GM12878 (cell line): ENCODE data around the gene MRPL20. TPM values are rescaled to one million over a fixed set of nuclear protein-coding genes. Genes with fewer than 3 reads are reported as not detected.

Experiments
- ATAC-seq: fragments of 200-7000 bp; cut with Tn5 transposase; 3 replicates; pipeline ENCODE4 v1.9.1; 2020; ENCODE audit warnings: mild to moderate bottlenecking, moderate library complexity
- BruUV-seq: library from RNA; stranded (reverse); fragments of 400-500 nt; replicated peaks from 2 replicates; lab custom pipeline; 2021; lab: Mats Ljungman, UMichigan
- CTCF ChIA-PET: fragments of 300-600 bp; sonication (Branson Sonifier 250); formaldehyde crosslinking; extraction: SDS; loops from one replicate; lab custom pipeline; 2021; ENCODE audit warnings: inconsistent platforms; lab: Yijun Ruan, JAX
- POLR2A ChIA-PET: fragments of 350-600 bp; formaldehyde crosslinking; extraction: SDS; loops from one replicate; lab custom pipeline; 2021; ENCODE audit warnings: inconsistent platforms; lab: Charles Lee
- RAD21 ChIA-PET: fragments of 300-600 bp; sonication (Branson Sonifier 250); formaldehyde crosslinking; loops from one replicate; lab custom pipeline; 2023; ENCODE audit warnings: antibody characterized with exemption; ENCODE audit not compliant: unreplicated experiment; lab: Charles Lee
- SMC1A ChIA-PET: fragments of 300-600 bp; sonication (Branson Sonifier 250); formaldehyde crosslinking; loops from one replicate; lab custom pipeline; 2023; ENCODE audit not compliant: unreplicated experiment, uncharacterized antibody; lab: Charles Lee
- DNase-seq: peaks from one replicate; pipeline ENCODE4 v3.0.0-alpha.2; 2011; ENCODE audit warnings: low read depth, low spot score
- FAIRE-seq: peaks from 3 replicates; lab custom pipeline; 2011; peaks lifted over from hg19 to GRCh38; lab: Jason Lieb, UNC
- H2AFZ ChIP-seq: 2 replicates; pipeline ENCODE4 v1.6.0; 2011; ENCODE audit warnings: low read depth, low read length, control low read depth; ENCODE audit not compliant: control insufficient read depth
- H3K27ac ChIP-seq: 2 replicates; pipeline ENCODE4 v1.5.1; 2011; ENCODE audit warnings: control low read depth; ENCODE audit not compliant: control insufficient read depth, insufficient read depth
- H3K27me3 ChIP-seq, 2 experiments: replicated peaks in 1 of 2; 2 replicates each; pipeline versions ENCODE4 v1.6.0 to v1.6.1; 2011; ENCODE audit warnings: low read length in 1 of 2; ENCODE audit not compliant: control insufficient read depth in 2 of 2, insufficient read depth in 2 of 2
- H3K36me3 ChIP-seq, 2 experiments: 2 replicates each; pipeline ENCODE4 v1.5.1; 2011; ENCODE audit warnings: low read length in 1 of 2; ENCODE audit not compliant: control insufficient read depth in 2 of 2, insufficient read depth in 2 of 2
- H3K4me1 ChIP-seq: 2 replicates; pipeline ENCODE4 v1.6.1; 2011; ENCODE audit warnings: mild to moderate bottlenecking, low read length, moderate library complexity, mixed read lengths; ENCODE audit not compliant: control insufficient read depth, insufficient read depth
- H3K4me2 ChIP-seq: 2 replicates; pipeline ENCODE4 v1.6.0; 2011; ENCODE audit warnings: control low read depth; ENCODE audit not compliant: control insufficient read depth, insufficient read depth
- H3K4me3 ChIP-seq: fragments of 200-600 bp; sonication (generic); 2 replicates; pipeline ENCODE4 v1.5.1; 2016
- H3K79me2 ChIP-seq: 2 replicates; pipeline ENCODE4 v1.6.0; 2011; ENCODE audit warnings: low read length; ENCODE audit not compliant: control insufficient read depth, insufficient read depth
- H3K9ac ChIP-seq: 2 replicates; pipeline ENCODE4 v1.8.0; 2011; ENCODE audit warnings: low read length, control low read depth, mixed read lengths; ENCODE audit not compliant: control insufficient read depth, insufficient read depth
- H3K9me3 ChIP-seq: replicated peaks from 3 replicates; pipeline ENCODE4 v1.5.1; 2011; ENCODE audit warnings: mild to moderate bottlenecking, low read length; ENCODE audit not compliant: control insufficient read depth, insufficient read depth
- H4K20me1 ChIP-seq: 2 replicates; pipeline ENCODE4 v1.6.0; 2011; ENCODE audit not compliant: control insufficient read depth, insufficient read depth
- BCL3 ChIP-seq: IDR thresholded peaks from 2 replicates; pipeline ENCODE4 v1.6.1; 2011; ENCODE audit warnings: borderline replicate concordance, low read depth, mild to moderate bottlenecking, moderate library complexity, low read length; ENCODE audit not compliant: insufficient read depth, poor library complexity, severe bottlenecking
- BMI1 ChIP-seq: fragments of 450-650 bp; IDR thresholded peaks from 2 replicates; pipeline ENCODE4 v1.6.1; 2016; ENCODE audit warnings: mild to moderate bottlenecking, moderate library complexity, borderline replicate concordance
- CREM ChIP-seq: IDR thresholded peaks from 2 replicates; pipeline ENCODE4 v1.6.1; 2014; ENCODE audit warnings: antibody characterized with exemption, low read depth
- ETV6 ChIP-seq, 2 experiments: fragments of 450-650 bp in 1 of 2; IDR thresholded peaks in 1 of 2; conservative IDR thresholded peaks in 1 of 2; 2 replicates each; pipeline ENCODE4 v1.6.1; 2014; ENCODE audit warnings: antibody characterized with exemption in 1 of 2, borderline replicate concordance in 1 of 2, low read depth in 1 of 2, mild to moderate bottlenecking in 1 of 2, moderate library complexity in 1 of 2
- FOXK2 ChIP-seq: fragments of 450-650 bp; IDR thresholded peaks from 2 replicates; pipeline ENCODE4 v1.6.1; 2017; ENCODE audit warnings: mild to moderate bottlenecking, moderate library complexity
- FOXM1 ChIP-seq: IDR thresholded peaks from 2 replicates; pipeline ENCODE4 v1.6.1; 2012; ENCODE audit warnings: low read depth, mild to moderate bottlenecking, inconsistent platforms, low read length, moderate library complexity
- GABPA ChIP-seq: IDR thresholded peaks from 2 replicates; pipeline ENCODE4 v1.6.1; 2014; ENCODE audit warnings: antibody characterized with exemption, low read depth, mild to moderate bottlenecking, inconsistent platforms
- MTA3 ChIP-seq: IDR thresholded peaks from 2 replicates; pipeline ENCODE4 v1.6.1; 2012; ENCODE audit warnings: low read length, inconsistent platforms, borderline replicate concordance
- NR2F1 ChIP-seq: fragments of 450-650 bp; conservative IDR thresholded peaks from 2 replicates; pipeline ENCODE4 v1.6.1; 2017; ENCODE audit warnings: mild to moderate bottlenecking
- SIX5 ChIP-seq: IDR thresholded peaks from 2 replicates; pipeline ENCODE4 v1.6.1; 2011; ENCODE audit warnings: mild to moderate bottlenecking, low read depth, low read length, moderate library complexity; ENCODE audit not compliant: severe bottlenecking
- STAT1 ChIP-seq: fragments of 450-650 bp; conservative IDR thresholded peaks from 2 replicates; pipeline ENCODE4 v1.6.1; 2014; ENCODE audit warnings: antibody characterized with exemption, mild to moderate bottlenecking
- ZBTB33 ChIP-seq: fragments of 450-650 bp; IDR thresholded peaks from 2 replicates; pipeline ENCODE4 v1.6.1; 2017; ENCODE audit warnings: mild to moderate bottlenecking
- WGBS: methylation state at CpG from one replicate; pipeline ENCODE4 v1.1.6; 2016; ENCODE audit warnings: low lambda C conversion rate; ENCODE audit not compliant: insufficient replicate concordance, insufficient coverage; ENCODE audit errors: missing lambda C conversion rate; 5-methylcytosine and 5-hydroxymethylcytosine counted together
- in situ Hi-C: fragments of 300-500 bp; cut with MboI; formaldehyde crosslinking; loops from 9 replicates; pipeline ENCODE4 v1.14.3; 2018; ENCODE audit warnings: mixed read lengths
- intact Hi-C: fragments of 100-400 bp; cut with micrococcal nuclease; formaldehyde crosslinking; loops from one replicate; pipeline ENCODE4 v1.14.2; 2022; ENCODE audit not compliant: unreplicated experiment
- polyA plus RNA-seq, 11 experiments: library from polyadenylated mRNA; depleted of rRNA in 4 of 11; unstranded in 6 of 11; stranded (reverse) in 5 of 11; fragments of >200 nt; fragmentation: Nextera tagmentation in 4 of 11; fragmentation: Illumina TruSeq in 1 of 11; extraction: Ambion mirVana in 4 of 11; extraction: Trizol in 1 of 11; gene quantifications; 1 replicate in 1 of 11; 2 replicates in 10 of 11; pipeline versions ENCODE4 v1.2.1 to v1.2.3, GENCODE V29; 2011 to 2016; ENCODE audit warnings: inconsistent platforms in 2 of 11, missing spikeins in 2 of 11, low read depth in 1 of 11
- total RNA-seq, 4 experiments: library from RNA; depleted of rRNA in 3 of 4; stranded (reverse); fragments of >200 nt in 3 of 4; fragmentation: Illumina TruSeq in 1 of 4; extraction: Trizol in 1 of 4; gene quantifications; 2 replicates each; pipeline versions ENCODE4 v1.2.1 to v1.2.3, GENCODE V29; 2013 to 2021
- TF ChIP-seq, protein P1 (sequence below): fragments of 450-650 bp; IDR thresholded peaks from 2 replicates; pipeline ENCODE4 v1.6.1; 2016; ENCODE audit warnings: mild to moderate bottlenecking, moderate library complexity, borderline replicate concordance
- TF ChIP-seq, protein P2 (sequence below): IDR thresholded peaks from 2 replicates; pipeline ENCODE4 v1.6.1; 2012; ENCODE audit warnings: low read depth, low read length, improper control_type of control experiment

Gene MRPL20
- total and polyA plus RNA-seq, 10 of the 15 experiments (the other 5 are each of a cell fraction or from before 2014, with no cell fraction given), result 129 to 525 (median 255) TPM

DNA sequence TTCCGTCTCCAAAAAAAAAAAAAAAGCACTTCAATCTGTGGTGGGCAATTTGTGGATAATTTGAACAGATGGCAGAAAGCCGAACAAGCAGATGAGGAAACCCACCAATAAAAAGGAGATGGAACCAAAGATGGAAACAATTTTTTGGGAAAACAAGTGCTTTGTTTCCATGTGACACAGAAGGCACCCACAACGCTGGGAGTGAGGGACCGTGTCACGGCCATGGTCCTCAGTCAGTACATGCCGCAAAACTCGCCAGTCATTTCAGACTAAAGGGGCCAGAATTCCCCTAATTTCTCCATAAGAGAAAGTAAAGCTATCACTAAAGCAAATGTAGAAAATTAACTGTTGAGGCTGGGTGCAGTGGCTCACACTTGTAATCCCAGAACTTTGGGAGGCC is 13.0 kb downstream of the MRPL20 start:
- Histone ChIP-seq H3K9me3 (no peaks in the 10 kb centered on the region), H3K4me1 (peaks cover 9% of the 10 kb centered on the region), H2AFZ (no peak overlapping the region), H3K36me3 (peaks cover 36 to 44% of the 10 kb centered on the region in 2 experiments), H3K27me3 (no peaks in the 10 kb centered on the region), H3K4me3 (no peak overlapping the region), H3K4me2 (no peak overlapping the region), H3K9ac (no peak overlapping the region), H3K27ac (no peak overlapping the region), H4K20me1 (no peaks in the 10 kb centered on the region), H3K79me2 (peaks cover 27% of the 10 kb centered on the region)
- FAIRE-seq (no peak), DNase-seq (no peak), ATAC-seq (no peak)
- ChIA-PET POLR2A (interaction anchor here (0.5 to 1.0 kb wide), 3 partner anchors 19 to 516 kb away, joined by 3 to 4 read pairs (median 4); partner anchors contain the start of gene AURKAIP1), RAD21 (interaction anchor here (0.9 kb wide), 1 partner anchor 285 kb away, joined by 3 read pairs; no protein-coding TSS in a partner anchor), SMC1A (no interaction called here), CTCF (interaction anchor here (0.8 kb wide), 1 partner anchor 22 kb away, joined by 3 read pairs; no protein-coding TSS in a partner anchor)
- intact Hi-C loops, result no loop called here
- in situ Hi-C loops, result no loop called here
- BruUV-seq, result no TSS peak
- WGBS, result 97% methylated on average over 7 of the region's 7 CpGs
- TF ChIP-seq ZBTB33, result no peak
- TF ChIP-seq BMI1, result no peak
- no peak for TF ChIP-seq STAT1
- TF ChIP-seq, protein P1, sequence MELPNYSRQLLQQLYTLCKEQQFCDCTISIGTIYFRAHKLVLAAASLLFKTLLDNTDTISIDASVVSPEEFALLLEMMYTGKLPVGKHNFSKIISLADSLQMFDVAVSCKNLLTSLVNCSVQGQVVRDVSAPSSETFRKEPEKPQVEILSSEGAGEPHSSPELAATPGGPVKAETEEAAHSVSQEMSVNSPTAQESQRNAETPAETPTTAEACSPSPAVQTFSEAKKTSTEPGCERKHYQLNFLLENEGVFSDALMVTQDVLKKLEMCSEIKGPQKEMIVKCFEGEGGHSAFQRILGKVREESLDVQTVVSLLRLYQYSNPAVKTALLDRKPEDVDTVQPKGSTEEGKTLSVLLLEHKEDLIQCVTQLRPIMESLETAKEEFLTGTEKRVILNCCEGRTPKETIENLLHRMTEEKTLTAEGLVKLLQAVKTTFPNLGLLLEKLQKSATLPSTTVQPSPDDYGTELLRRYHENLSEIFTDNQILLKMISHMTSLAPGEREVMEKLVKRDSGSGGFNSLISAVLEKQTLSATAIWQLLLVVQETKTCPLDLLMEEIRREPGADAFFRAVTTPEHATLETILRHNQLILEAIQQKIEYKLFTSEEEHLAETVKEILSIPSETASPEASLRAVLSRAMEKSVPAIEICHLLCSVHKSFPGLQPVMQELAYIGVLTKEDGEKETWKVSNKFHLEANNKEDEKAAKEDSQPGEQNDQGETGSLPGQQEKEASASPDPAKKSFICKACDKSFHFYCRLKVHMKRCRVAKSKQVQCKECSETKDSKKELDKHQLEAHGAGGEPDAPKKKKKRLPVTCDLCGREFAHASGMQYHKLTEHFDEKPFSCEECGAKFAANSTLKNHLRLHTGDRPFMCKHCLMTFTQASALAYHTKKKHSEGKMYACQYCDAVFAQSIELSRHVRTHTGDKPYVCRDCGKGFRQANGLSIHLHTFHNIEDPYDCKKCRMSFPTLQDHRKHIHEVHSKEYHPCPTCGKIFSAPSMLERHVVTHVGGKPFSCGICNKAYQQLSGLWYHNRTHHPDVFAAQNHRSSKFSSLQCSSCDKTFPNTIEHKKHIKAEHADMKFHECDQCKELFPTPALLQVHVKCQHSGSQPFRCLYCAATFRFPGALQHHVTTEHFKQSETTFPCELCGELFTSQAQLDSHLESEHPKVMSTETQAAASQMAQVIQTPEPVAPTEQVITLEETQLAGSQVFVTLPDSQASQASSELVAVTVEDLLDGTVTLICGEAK, result no peak
- no peak for TF ChIP-seq NR2F1
- TF ChIP-seq FOXK2, result no peak
- TF ChIP-seq ETV6 (conservative IDR thresholded peaks at IDR 0.05 in 1 of 2, IDR thresholded peaks at IDR 0.05 in 1 of 2; ENCODE audit: borderline replicate concordance in 1 of 2, low read depth in 1 of 2), result no peak
- TF ChIP-seq CREM, result no peak
- no peak for TF ChIP-seq MTA3
- TF ChIP-seq, protein P2, sequence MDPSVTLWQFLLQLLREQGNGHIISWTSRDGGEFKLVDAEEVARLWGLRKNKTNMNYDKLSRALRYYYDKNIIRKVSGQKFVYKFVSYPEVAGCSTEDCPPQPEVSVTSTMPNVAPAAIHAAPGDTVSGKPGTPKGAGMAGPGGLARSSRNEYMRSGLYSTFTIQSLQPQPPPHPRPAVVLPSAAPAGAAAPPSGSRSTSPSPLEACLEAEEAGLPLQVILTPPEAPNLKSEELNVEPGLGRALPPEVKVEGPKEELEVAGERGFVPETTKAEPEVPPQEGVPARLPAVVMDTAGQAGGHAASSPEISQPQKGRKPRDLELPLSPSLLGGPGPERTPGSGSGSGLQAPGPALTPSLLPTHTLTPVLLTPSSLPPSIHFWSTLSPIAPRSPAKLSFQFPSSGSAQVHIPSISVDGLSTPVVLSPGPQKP, result no peak
- no peak for TF ChIP-seq BCL3
- TF ChIP-seq FOXM1, result no peak
- no peak for TF ChIP-seq GABPA
- no peak for TF ChIP-seq SIX5
